Lung (tissue), 12 donors: ENCODE measurements around the gene TFB2M. TPM values are rescaled to one million over a fixed set of nuclear protein-coding genes. Genes with fewer than 3 reads are reported as not detected.

ENCODE experiments used
- ATAC-seq: fragments of 200-7000 bp; cut with Tn5 transposase; one replicate; pipeline ENCODE4 v1.9.1; 2020; ENCODE audit warnings: moderate number of reproducible peaks; ENCODE audit not compliant: insufficient read depth, low FRiP score
- DNase-seq, 3 donors: peaks; one replicate each; pipeline ENCODE4 v3.0.0-alpha.2; 2013 to 2017
- H3K27ac ChIP-seq, 2 donors: one replicate each; pipeline ENCODE4 v1.5.1; 2013; ENCODE audit warnings: mild to moderate bottlenecking in 2 of 2, moderate library complexity in 2 of 2, control low read depth in 1 of 2, inconsistent platforms in 1 of 2, low read depth in 1 of 2, low read length in 1 of 2
- H3K27me3 ChIP-seq, 3 donors: one replicate each; pipeline ENCODE4 v1.5.1; 2013; ENCODE audit warnings: low read length in 2 of 3; ENCODE audit not compliant: control insufficient read depth in 3 of 3, insufficient read depth in 3 of 3
- H3K36me3 ChIP-seq, 4 donors: one replicate each; pipeline ENCODE4 v1.5.1; 2013; ENCODE audit warnings: low read length in 4 of 4, mild to moderate bottlenecking in 1 of 4, moderate library complexity in 1 of 4; ENCODE audit not compliant: control insufficient read depth in 4 of 4, insufficient read depth in 4 of 4
- H3K4me1 ChIP-seq, 5 donors: one replicate each; pipeline ENCODE4 v1.5.1; 2013; ENCODE audit warnings: low read length in 5 of 5, mild to moderate bottlenecking in 2 of 5, moderate library complexity in 1 of 5; ENCODE audit not compliant: control insufficient read depth in 5 of 5, insufficient read depth in 5 of 5
- H3K4me3 ChIP-seq: one replicate; pipeline ENCODE4 v1.5.1; 2013; ENCODE audit warnings: mild to moderate bottlenecking, control low read depth, moderate library complexity
- H3K9ac ChIP-seq, 2 donors: one replicate each; pipeline ENCODE4 v1.5.1; 2013; ENCODE audit warnings: low read length in 2 of 2, control low read depth in 1 of 2; ENCODE audit not compliant: insufficient read depth in 1 of 2
- H3K9me3 ChIP-seq, 4 donors: one replicate each; pipeline ENCODE4 v1.5.1; 2013; ENCODE audit warnings: low read length in 3 of 4, mild to moderate bottlenecking in 1 of 4, moderate library complexity in 1 of 4; ENCODE audit not compliant: control insufficient read depth in 4 of 4, insufficient read depth in 3 of 4
- WGBS, 2 donors: extraction: QIAGEN DNeasy Blood & Tissue Kit; methylation state at CpG; one replicate each; pipeline ENCODE4 v1.1.7; 2013; 5-methylcytosine and 5-hydroxymethylcytosine counted together
- polyA plus RNA-seq, 2 donors: library from polyadenylated mRNA; stranded (reverse); fragments of 200-250 nt; gene quantifications; one replicate each; pipeline ENCODE4 v1.2.1, GENCODE V29; 2013
- total RNA-seq, 2 donors: library from RNA; depleted of rRNA in 1 of 2; stranded (reverse); fragments of >200 nt in 1 of 2; gene quantifications; one replicate each; pipeline ENCODE4 v1.2.1, GENCODE V29; 2014 to 2021
- TF ChIP-seq, protein P1 (sequence below): IDR thresholded peaks from 2 replicates; pipeline ENCODE4 v1.5.1; 2012; ENCODE audit warnings: mild to moderate bottlenecking; ENCODE audit errors: control extremely low read depth, extremely low read depth
- donor health status: control.
- donor health status: control.
- donor health status: Bipolar disorder and iron deficiency.
- donor health status: healthy.
- donor health status: DM: yes; HTN: yes; CAD: no.

Gene TFB2M
- total and polyA plus RNA-seq, 4 donors = 5.5 to 13.3 (median 10.8) TPM

GRCh38 chr1:246600579-246600978, 34.5 kb upstream of the TFB2M start:
- no peak for DNase-seq
- TF ChIP-seq, protein P1, sequence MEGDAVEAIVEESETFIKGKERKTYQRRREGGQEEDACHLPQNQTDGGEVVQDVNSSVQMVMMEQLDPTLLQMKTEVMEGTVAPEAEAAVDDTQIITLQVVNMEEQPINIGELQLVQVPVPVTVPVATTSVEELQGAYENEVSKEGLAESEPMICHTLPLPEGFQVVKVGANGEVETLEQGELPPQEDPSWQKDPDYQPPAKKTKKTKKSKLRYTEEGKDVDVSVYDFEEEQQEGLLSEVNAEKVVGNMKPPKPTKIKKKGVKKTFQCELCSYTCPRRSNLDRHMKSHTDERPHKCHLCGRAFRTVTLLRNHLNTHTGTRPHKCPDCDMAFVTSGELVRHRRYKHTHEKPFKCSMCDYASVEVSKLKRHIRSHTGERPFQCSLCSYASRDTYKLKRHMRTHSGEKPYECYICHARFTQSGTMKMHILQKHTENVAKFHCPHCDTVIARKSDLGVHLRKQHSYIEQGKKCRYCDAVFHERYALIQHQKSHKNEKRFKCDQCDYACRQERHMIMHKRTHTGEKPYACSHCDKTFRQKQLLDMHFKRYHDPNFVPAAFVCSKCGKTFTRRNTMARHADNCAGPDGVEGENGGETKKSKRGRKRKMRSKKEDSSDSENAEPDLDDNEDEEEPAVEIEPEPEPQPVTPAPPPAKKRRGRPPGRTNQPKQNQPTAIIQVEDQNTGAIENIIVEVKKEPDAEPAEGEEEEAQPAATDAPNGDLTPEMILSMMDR = no peak
- WGBS, 2 donors = 82 to 88% methylated on average over 2 of the region's 2 CpGs
- Histone ChIP-seq H3K4me1 (peaks cover 0 to 7% (median 0%) of the 10 kb centered on the region in 5 donors), H3K4me3 (no peak overlapping the region), H3K9me3 (no peaks in the 10 kb centered on the region), H3K9ac (no peak overlapping the region), H3K27ac (no peak overlapping the region), H3K36me3 (peaks cover 0 to 2% (median 0%) of the 10 kb centered on the region in 4 donors), H3K27me3 (no peaks in the 10 kb centered on the region)
- no peak for ATAC-seq

DNA sequence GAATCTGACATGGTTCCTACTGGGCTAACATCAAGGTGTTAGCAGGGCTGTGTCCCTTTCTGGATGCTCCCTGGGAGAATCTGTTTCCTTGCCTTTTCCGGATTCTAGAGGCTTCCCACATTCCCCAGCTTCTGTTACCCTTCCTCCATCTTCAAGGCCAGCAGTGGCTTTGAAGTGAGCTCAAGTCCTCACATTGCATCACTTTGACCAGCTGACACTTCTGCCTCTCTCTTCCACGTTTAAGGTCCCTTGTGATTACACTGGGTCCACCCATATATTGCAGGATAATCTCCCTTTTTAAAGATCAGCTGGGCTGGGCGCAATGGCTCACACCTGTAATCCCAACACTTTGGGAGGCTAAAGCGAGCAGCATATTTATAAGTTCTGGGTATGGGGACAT, 33.3 kb upstream of the TFB2M start:
- WGBS, 2 donors = 71 to 79% methylated on average over 4 of the region's 4 CpGs

DNA sequence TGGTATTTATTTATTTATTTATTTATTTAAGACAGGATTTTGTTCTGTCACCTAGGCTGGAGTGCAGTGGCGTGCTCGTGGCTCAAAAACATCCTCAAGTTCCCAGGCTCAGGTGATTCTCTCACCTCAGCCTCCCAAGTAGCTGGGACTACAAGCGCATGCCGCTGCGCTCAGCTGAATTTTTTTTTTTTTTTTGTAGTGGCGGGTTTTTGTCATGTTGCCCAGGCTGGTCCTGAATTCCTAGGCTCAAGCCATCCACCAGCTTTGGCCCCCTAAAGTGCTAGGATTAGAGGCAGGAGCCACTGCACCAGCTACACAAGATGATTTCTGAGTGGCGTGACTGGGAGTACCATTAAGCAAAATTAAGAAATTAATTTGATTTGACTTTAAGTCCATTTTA, 31.9 kb upstream of the TFB2M start:
- WGBS, 2 donors = 95 to 97% methylated on average over 7 of the region's 7 CpGs
- Histone ChIP-seq H3K9me3 (no peaks in the 10 kb centered on the region), H3K27me3 (no peaks in the 10 kb centered on the region), H3K27ac (no peak overlapping the region), H3K4me3 (no peak overlapping the region), H3K9ac (no peak overlapping the region), H3K36me3 (peaks cover 2 to 5% (median 3%) of the 10 kb centered on the region in 4 donors), H3K4me1 (peaks cover 0 to 7% (median 0%) of the 10 kb centered on the region in 5 donors)
- no peak for DNase-seq
- ATAC-seq = no peak
- TF ChIP-seq, protein P1 = no peak

More for the DNA sequence above, 33.3 kb upstream of the TFB2M start:
- Histone ChIP-seq H3K27ac (no peak overlapping the region), H3K4me3 (no peak overlapping the region), H3K9ac (no peak overlapping the region), H3K36me3 (peaks cover 2 to 5% (median 2%) of the 10 kb centered on the region in 4 donors), H3K9me3 (no peaks in the 10 kb centered on the region), H3K27me3 (no peaks in the 10 kb centered on the region), H3K4me1 (peaks cover 0 to 7% (median 0%) of the 10 kb centered on the region in 5 donors)
- TF ChIP-seq, protein P1 = no peak
- ATAC-seq (no peak), DNase-seq (no peak)

GRCh38 chr1:246597340-246597739, 31.3 kb upstream of the TFB2M start:
- Histone ChIP-seq H3K36me3 (peaks cover 2 to 5% (median 3%) of the 10 kb centered on the region in 4 donors), H3K4me3 (no peak overlapping the region), H3K4me1 (peaks cover 0 to 7% (median 0%) of the 10 kb centered on the region in 5 donors), H3K9me3 (no peaks in the 10 kb centered on the region), H3K27ac (no peak overlapping the region), H3K9ac (no peak overlapping the region), H3K27me3 (no peaks in the 10 kb centered on the region)
- ATAC-seq (peak; percentile 60), DNase-seq (peak; percentile 74 to 86 (median 84))
- WGBS, 2 donors = 63 to 71% methylated on average over 5 of the region's 5 CpGs
- TF ChIP-seq, protein P1 = no peak
